Measurements from ENCODE around the gene XRN2. TPM values are rescaled to one million over a fixed set of nuclear protein-coding genes. Genes with fewer than 3 reads are reported as not detected.
"Not testable (repeated sequence)": the region's sequence is repeated elsewhere in the genome, so short reads cannot be mapped to it uniquely, and the experiment has no call there.

Gene XRN2
- total RNA-seq, 1 donor from 2014 or later: 62.1 TPM

GRCh38 chr20:21421601-21422236 is 118.6 kb downstream of the XRN2 start:
- no peak for ATAC-seq
- H3K9me3 ChIP-seq: peaks cover 26% of the 10 kb centered on the region
- H3K4me1 ChIP-seq: no peaks in the 10 kb centered on the region
- H3K36me3 ChIP-seq: no peaks in the 10 kb centered on the region
- DNase-seq: no peak
- no peak overlapping the region for H3K27ac ChIP-seq
- no peak for TF ChIP-seq CTCF (IDR thresholded peaks at IDR 0.05)
- no peak overlapping the region for H3K4me3 ChIP-seq
- no peaks in the 10 kb centered on the region for H3K27me3 ChIP-seq (ENCODE audit: low read depth)
- intact Hi-C loops (cut with DNase I): no loop called here

GRCh38 chr20:21423712-21424111 is 120.6 kb downstream of the XRN2 start:
- ATAC-seq; intact Hi-C loops (cut with DNase I); H3K4me3 ChIP-seq: not testable (repeated sequence)

GRCh38 chr20:21424846-21425245 is 121.7 kb downstream of the XRN2 start:
- intact Hi-C loops (cut with DNase I): no loop called here
- no peak for TF ChIP-seq CTCF (IDR thresholded peaks at IDR 0.05)
- ATAC-seq: no peak
- Histone ChIP-seq H3K27ac (no peak overlapping the region), H3K4me3 (no peak overlapping the region), H3K4me1 (no peaks in the 10 kb centered on the region), H3K36me3 (no peaks in the 10 kb centered on the region), H3K27me3 (ENCODE audit: low read depth) (no peaks in the 10 kb centered on the region), H3K9me3 (peaks cover 26% of the 10 kb centered on the region)
- DNase-seq: no peak

More at GRCh38 chr20:21423712-21424111, 120.6 kb downstream of the XRN2 start:
- peaks cover 26% of the 10 kb centered on the region for H3K9me3 ChIP-seq
- DNase-seq; H3K27me3 ChIP-seq (ENCODE audit: low read depth); H3K4me1 ChIP-seq; H3K36me3 ChIP-seq; H3K27ac ChIP-seq: not testable (repeated sequence)

GRCh38 chr20:21430020-21430419 is 126.9 kb downstream of the XRN2 start:
- intact Hi-C loops (cut with DNase I): no loop called here
- no peak for TF ChIP-seq CTCF (IDR thresholded peaks at IDR 0.05)
- ATAC-seq (no peak), DNase-seq (no peak)
- no peak overlapping the region for H3K4me3 ChIP-seq
- H3K36me3 ChIP-seq: no peaks in the 10 kb centered on the region
- peaks cover 5% of the 10 kb centered on the region for H3K27me3 ChIP-seq (ENCODE audit: low read depth)
- no peaks in the 10 kb centered on the region for H3K4me1 ChIP-seq
- H3K27ac ChIP-seq: no peak overlapping the region
- H3K9me3 ChIP-seq: peaks cover 6% of the 10 kb centered on the region

- intact Hi-C loops (cut with DNase I): no loop called here
- H3K9me3 ChIP-seq: no peaks in the 10 kb centered on the region
- ATAC-seq (no peak), DNase-seq (no peak)
- no peak overlapping the region for H3K4me3 ChIP-seq
- no peaks in the 10 kb centered on the region for H3K36me3 ChIP-seq
- H3K27ac ChIP-seq: no peak overlapping the region
- no peaks in the 10 kb centered on the region for H3K4me1 ChIP-seq
- peaks cover 5% of the 10 kb centered on the region for H3K27me3 ChIP-seq (ENCODE audit: low read depth)
- no peak for TF ChIP-seq CTCF (IDR thresholded peaks at IDR 0.05)
Observed at GRCh38 chr20:21432911-21433310, 129.8 kb downstream of the XRN2 start.

- DNase-seq: no peak
- H3K4me3 ChIP-seq: no peak overlapping the region
- no peak for ATAC-seq
- H3K36me3 ChIP-seq: no peaks in the 10 kb centered on the region
- intact Hi-C loops (cut with DNase I): no loop called here
- no peak for TF ChIP-seq CTCF (IDR thresholded peaks at IDR 0.05)
- no peak overlapping the region for H3K27ac ChIP-seq
- no peaks in the 10 kb centered on the region for H3K4me1 ChIP-seq
- peaks cover 7% of the 10 kb centered on the region for H3K27me3 ChIP-seq (ENCODE audit: low read depth)
- no peaks in the 10 kb centered on the region for H3K9me3 ChIP-seq
Observed at GRCh38 chr20:21433329-21433890, 130.3 kb downstream of the XRN2 start.
